ENCODE measurements around the gene FOXA3. TPM values are rescaled to one million over a fixed set of nuclear protein-coding genes. Genes with fewer than 3 reads are reported as not detected.

Gene FOXA3
- total and polyA plus RNA-seq, 10 of the 15 experiments (the other 5 are each of a cell fraction or from before 2014, with no cell fraction given): 0.04 to 0.83 (median 0.11) TPM; not detected in 5

GRCh38 chr19:45860359-45861259 is 3.5 kb upstream of the FOXA3 start:
- 89% methylated on average over 15 of the region's 15 CpGs for WGBS (ENCODE audit: insufficient coverage, insufficient replicate concordance, low lambda C conversion rate, missing lambda C conversion rate)
- in situ Hi-C loops (cut with MboI): no loop called here
- ATAC-seq: no peak
- intact Hi-C loops (cut with micrococcal nuclease; ENCODE audit: unreplicated experiment): no loop called here
- ChIA-PET SMC1A (ENCODE audit: uncharacterized antibody, unreplicated experiment) (interaction anchor here (0.7 to 1.2 kb wide), 2 partner anchors 44 to 135 kb away, joined by 3 read pairs; partner anchors contain the start of gene CCDC61), POLR2A (interaction anchor here (0.6 to 8.2 kb wide), 4 partner anchors 22 to 56 kb away, joined by 3 to 178 read pairs (median 4); partner anchors contain the start of genes IRF2BP1 and MYPOP), RAD21 (ENCODE audit: unreplicated experiment) (interaction anchor here (1.0 to 1.4 kb wide), 5 partner anchors 19 to 156 kb away, joined by 3 to 6 read pairs (median 4); partner anchors contain the start of genes DMWD and SIX5), CTCF (interaction anchor here (0.6 to 9.2 kb wide), 4 partner anchors 23 to 797 kb away, joined by 3 to 194 read pairs (median 5); partner anchors contain the start of genes IRF2BP1 and QPCTL)
- H3K79me2 ChIP-seq (ENCODE audit: control insufficient read depth, insufficient read depth, low read length): peaks cover 31% of the 10 kb centered on the region
- H3K36me3 ChIP-seq (ENCODE audit: control insufficient read depth in 2 of 2, insufficient read depth in 2 of 2, low read length in 1 of 2): peaks cover 0 to 11% of the 10 kb centered on the region in 2 experiments; a peak in 1 of 4 replicates
- H3K27ac ChIP-seq (ENCODE audit: control insufficient read depth, insufficient read depth): peak overlapping the region; percentile 8; the same call in 1 of the 2 replicates
- peak overlapping the region; percentile 97 for H3K4me3 ChIP-seq
- H3K9me3 ChIP-seq (replicated peaks; ENCODE audit: control insufficient read depth, insufficient read depth, low read length): no peaks in the 10 kb centered on the region
- peak overlapping the region; percentile 10; the same call in 1 of the 2 replicates for H3K4me2 ChIP-seq (ENCODE audit: control insufficient read depth, insufficient read depth)
- H3K9ac ChIP-seq (ENCODE audit: control insufficient read depth, insufficient read depth, low read length): peak overlapping the region; percentile 25; the same call in 1 of the 2 replicates
- peaks cover 0 to 6% of the 10 kb centered on the region in 2 experiments; a peak in 2 of 4 replicates for H3K27me3 ChIP-seq (replicated peaks in 1 of 2; ENCODE audit: control insufficient read depth in 2 of 2, insufficient read depth in 2 of 2, low read length in 1 of 2)
- no peaks in the 10 kb centered on the region for H4K20me1 ChIP-seq (ENCODE audit: control insufficient read depth, insufficient read depth)
- peaks cover 5% of the 10 kb centered on the region for H3K4me1 ChIP-seq (ENCODE audit: control insufficient read depth, insufficient read depth, low read length)
- BruUV-seq (replicated peaks): no TSS peak
- no peak for DNase-seq (ENCODE audit: low read depth, low spot score)
- no peak for FAIRE-seq
- H2AFZ ChIP-seq (ENCODE audit: control insufficient read depth, low read depth, low read length): no peak overlapping the region
- TF ChIP-seq EGR1 (IDR thresholded peaks at IDR 0.05; ENCODE audit: borderline replicate concordance in 1 of 2, low read depth in 2 of 2, low read length in 2 of 2): no peak
- no peak for TF ChIP-seq RBBP5 (conservative IDR thresholded peaks at IDR 0.05)
- TF ChIP-seq TARDBP (IDR thresholded peaks at IDR 0.05; ENCODE audit: borderline replicate concordance): no peak
- TF ChIP-seq FOXM1 (IDR thresholded peaks at IDR 0.05; ENCODE audit: low read depth, low read length): no peak
- TF ChIP-seq ELK1 (IDR thresholded peaks at IDR 0.05; ENCODE audit: low read depth, low read length): no peak
- TF ChIP-seq PML (IDR thresholded peaks at IDR 0.05; ENCODE audit: low read length): no peak
- TF ChIP-seq KDM1A (IDR thresholded peaks at IDR 0.05; ENCODE audit: borderline replicate concordance): no peak
- TF ChIP-seq REST (IDR thresholded peaks at IDR 0.05; ENCODE audit: low read depth, low read length): no peak
- TF ChIP-seq MTA3 (IDR thresholded peaks at IDR 0.05; ENCODE audit: borderline replicate concordance, low read length): no peak
- TF ChIP-seq CREM (IDR thresholded peaks at IDR 0.05; ENCODE audit: low read depth): no peak
- TF ChIP-seq NKRF (conservative IDR thresholded peaks at IDR 0.05): no peak

Measured in GM12878 (cell line).